ENCODE data around the gene HAO2.

HAO2 gene

DNA sequence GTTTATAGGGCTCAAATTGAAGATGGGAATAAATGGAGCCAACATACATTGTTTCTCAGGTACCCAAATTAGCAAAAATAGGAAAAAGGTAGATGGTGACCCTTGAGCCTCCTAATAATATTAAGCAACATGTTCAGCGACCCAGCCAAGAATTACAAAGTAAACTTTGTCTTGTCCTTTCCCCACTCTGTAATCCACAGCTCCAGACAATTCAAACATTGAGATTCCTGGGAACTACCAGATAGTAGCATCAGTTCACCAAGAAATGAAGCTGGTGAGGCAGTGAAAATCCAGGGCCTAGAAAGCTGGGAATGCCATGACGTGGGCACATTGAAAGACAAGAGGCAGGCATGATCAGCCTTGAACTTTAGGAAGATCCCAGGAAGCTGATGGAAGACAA lies 11.7 kb downstream of the HAO2 start:
- Histone ChIP-seq H3K4me3 (ENCODE audit: low read depth, low read length) (no peak overlapping the region), H3K36me3 (ENCODE audit: control insufficient read depth, insufficient read depth, low read length) (no peaks in the 10 kb centered on the region), H3K9me3 (ENCODE audit: control insufficient read depth, insufficient read depth, low read length) (no peaks in the 10 kb centered on the region), H3K9ac (ENCODE audit: low read depth, low read length) (no peak overlapping the region), H3K4me1 (ENCODE audit: control insufficient read depth, insufficient read depth, low read length) (no peaks in the 10 kb centered on the region), H3K27me3 (ENCODE audit: control insufficient read depth, insufficient read depth, low read length) (no peaks in the 10 kb centered on the region), H3K27ac (ENCODE audit: low read depth, low read length) (no peak overlapping the region)

DNA sequence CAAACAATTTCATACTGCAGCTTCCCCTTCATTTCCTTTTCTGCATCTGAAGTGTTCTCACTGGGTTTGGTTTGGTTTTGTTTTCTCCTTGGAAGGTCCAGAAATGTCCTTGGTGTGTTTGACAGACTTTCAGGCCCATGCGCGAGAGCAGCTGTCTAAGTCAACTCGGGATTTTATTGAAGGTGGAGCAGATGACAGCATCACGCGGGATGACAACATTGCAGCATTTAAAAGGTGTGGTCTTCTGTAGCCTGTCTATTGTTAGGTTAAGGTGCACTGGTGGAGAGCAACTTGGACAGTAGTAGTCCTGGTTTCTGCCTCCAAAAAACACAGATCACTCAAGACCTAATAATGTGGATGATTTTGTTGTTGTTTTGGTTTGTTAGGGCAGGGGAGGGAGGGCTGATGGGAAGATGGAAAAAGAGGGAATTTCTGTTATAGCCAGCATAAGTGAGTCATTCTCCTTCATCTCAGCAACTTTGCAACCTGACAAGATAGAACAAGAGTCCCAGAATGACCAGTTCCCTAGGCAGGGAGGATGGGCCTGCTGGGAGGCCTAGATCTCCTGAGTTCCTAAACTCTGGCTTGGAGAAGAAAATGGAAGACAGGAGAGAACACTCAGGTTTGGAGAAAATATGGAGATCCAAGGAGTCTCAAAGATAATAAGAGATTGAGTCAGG lies 12.5 kb downstream of the HAO2 start:
- no peak overlapping the region for H3K27ac ChIP-seq (ENCODE audit: low read depth, low read length)
- no peaks in the 10 kb centered on the region for H3K36me3 ChIP-seq (ENCODE audit: control insufficient read depth, insufficient read depth, low read length)
- no peaks in the 10 kb centered on the region for H3K27me3 ChIP-seq (ENCODE audit: control insufficient read depth, insufficient read depth, low read length)
- H3K9ac ChIP-seq (ENCODE audit: low read depth, low read length): no peak overlapping the region
- no peaks in the 10 kb centered on the region for H3K9me3 ChIP-seq (ENCODE audit: control insufficient read depth, insufficient read depth, low read length)
- no peaks in the 10 kb centered on the region for H3K4me1 ChIP-seq (ENCODE audit: control insufficient read depth, insufficient read depth, low read length)
- no peak overlapping the region for H3K4me3 ChIP-seq (ENCODE audit: low read depth, low read length)

DNA sequence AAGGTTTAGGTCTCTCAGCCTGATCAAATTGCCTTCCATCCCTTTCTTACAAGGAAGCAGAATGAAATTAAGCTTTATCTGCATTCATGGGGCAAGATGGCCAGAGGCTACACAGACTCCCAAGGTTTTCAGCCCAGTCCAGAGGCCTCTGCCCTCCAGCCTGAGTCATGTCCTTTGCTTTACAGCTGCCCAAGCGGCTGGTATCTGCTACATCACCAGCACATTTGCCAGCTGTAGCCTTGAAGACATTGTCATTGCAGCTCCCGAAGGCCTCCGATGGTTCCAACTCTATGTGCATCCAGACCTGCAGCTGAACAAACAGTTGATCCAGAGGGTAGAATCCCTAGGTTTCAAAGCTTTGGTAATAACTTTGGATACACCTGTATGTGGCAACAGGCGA lies 16.0 kb downstream of the HAO2 start:
- H3K9me3 ChIP-seq (ENCODE audit: control insufficient read depth, insufficient read depth, low read length): no peaks in the 10 kb centered on the region
- no peaks in the 10 kb centered on the region for H3K27me3 ChIP-seq (ENCODE audit: control insufficient read depth, insufficient read depth, low read length)
- H3K27ac ChIP-seq (ENCODE audit: low read depth, low read length): no peak overlapping the region
- no peak overlapping the region for H3K9ac ChIP-seq (ENCODE audit: low read depth, low read length)
- no peaks in the 10 kb centered on the region for H3K36me3 ChIP-seq (ENCODE audit: control insufficient read depth, insufficient read depth, low read length)
- H3K4me1 ChIP-seq (ENCODE audit: control insufficient read depth, insufficient read depth, low read length): peaks cover 14% of the 10 kb centered on the region
- no peak overlapping the region for H3K4me3 ChIP-seq (ENCODE audit: low read depth, low read length)

DNA sequence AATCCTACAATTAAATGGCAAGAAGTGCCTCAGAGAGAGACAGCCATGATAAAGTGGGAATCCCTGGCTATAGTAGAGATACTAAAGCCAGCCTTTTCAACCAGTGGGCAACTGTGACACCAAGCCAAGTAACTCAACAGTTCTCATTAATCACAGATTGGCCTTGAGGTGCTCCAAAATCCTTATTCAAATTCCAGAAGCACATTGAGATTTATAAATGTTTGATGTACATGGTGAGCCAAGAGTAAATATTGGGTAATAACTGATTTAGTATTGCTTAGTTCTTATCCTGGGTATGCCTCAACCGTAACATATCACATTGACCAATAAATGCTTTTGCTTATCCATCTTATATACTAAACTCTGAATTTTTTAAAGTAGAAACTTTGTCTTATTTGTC lies 17.1 kb downstream of the HAO2 start:
- no peaks in the 10 kb centered on the region for H3K9me3 ChIP-seq (ENCODE audit: control insufficient read depth, insufficient read depth, low read length)
- no peak overlapping the region for H3K27ac ChIP-seq (ENCODE audit: low read depth, low read length)
- H3K4me1 ChIP-seq (ENCODE audit: control insufficient read depth, insufficient read depth, low read length): peaks cover 14% of the 10 kb centered on the region
- H3K4me3 ChIP-seq (ENCODE audit: low read depth, low read length): no peak overlapping the region
- no peaks in the 10 kb centered on the region for H3K36me3 ChIP-seq (ENCODE audit: control insufficient read depth, insufficient read depth, low read length)
- no peak overlapping the region for H3K9ac ChIP-seq (ENCODE audit: low read depth, low read length)
- H3K27me3 ChIP-seq (ENCODE audit: control insufficient read depth, insufficient read depth, low read length): no peaks in the 10 kb centered on the region

DNA sequence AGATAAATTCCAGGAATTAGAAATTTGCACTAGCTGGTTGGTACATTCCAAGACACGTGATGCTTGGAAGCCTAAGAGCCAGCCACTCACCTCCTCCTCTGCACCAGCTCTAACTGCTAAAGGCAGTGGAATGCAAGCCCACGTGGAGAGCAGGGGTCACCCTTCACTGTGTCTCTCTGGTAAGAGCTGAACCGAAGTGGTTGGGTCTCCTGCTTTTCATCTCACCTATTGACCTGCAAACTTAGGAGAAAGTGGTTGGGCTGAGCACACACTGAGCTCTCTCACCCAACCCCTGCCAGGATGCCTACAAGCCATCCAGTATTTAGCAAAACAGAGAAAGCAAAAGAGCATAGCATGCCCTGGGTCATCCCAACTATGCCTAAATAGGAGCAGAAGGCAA lies 19.3 kb downstream of the HAO2 start:
- H3K9ac ChIP-seq (ENCODE audit: low read depth, low read length): no peak overlapping the region
- no peak overlapping the region for H3K4me3 ChIP-seq (ENCODE audit: low read depth, low read length)
- H3K36me3 ChIP-seq (ENCODE audit: control insufficient read depth, insufficient read depth, low read length): no peaks in the 10 kb centered on the region
- H3K9me3 ChIP-seq (ENCODE audit: control insufficient read depth, insufficient read depth, low read length): no peaks in the 10 kb centered on the region
- no peak overlapping the region for H3K27ac ChIP-seq (ENCODE audit: low read depth, low read length)
- H3K4me1 ChIP-seq (ENCODE audit: control insufficient read depth, insufficient read depth, low read length): peaks cover 14% of the 10 kb centered on the region
- no peaks in the 10 kb centered on the region for H3K27me3 ChIP-seq (ENCODE audit: control insufficient read depth, insufficient read depth, low read length)

DNA sequence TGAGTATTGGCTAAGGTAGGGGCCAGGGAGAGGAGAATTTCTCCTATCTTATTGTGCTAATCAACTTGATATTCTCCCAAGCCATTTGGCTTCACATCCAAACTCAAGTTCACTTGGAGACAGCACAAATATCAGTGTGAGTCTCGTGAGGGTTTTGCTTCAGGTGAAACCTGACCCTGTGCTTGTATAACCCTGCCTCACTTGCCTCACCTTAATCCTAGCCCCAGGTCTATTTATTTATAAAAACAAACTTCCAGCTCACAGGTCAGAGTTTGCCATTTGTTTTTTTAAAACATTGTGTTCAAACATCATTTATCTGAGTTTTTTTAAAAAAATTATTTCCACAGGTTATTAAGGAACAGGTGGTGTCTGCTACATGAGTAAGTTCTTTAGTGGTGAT lies 19.9 kb downstream of the HAO2 start:
- no peaks in the 10 kb centered on the region for H3K9me3 ChIP-seq (ENCODE audit: control insufficient read depth, insufficient read depth, low read length)
- H3K9ac ChIP-seq (ENCODE audit: low read depth, low read length): no peak overlapping the region
- H3K27me3 ChIP-seq (ENCODE audit: control insufficient read depth, insufficient read depth, low read length): no peaks in the 10 kb centered on the region
- no peak overlapping the region for H3K27ac ChIP-seq (ENCODE audit: low read depth, low read length)
- H3K36me3 ChIP-seq (ENCODE audit: control insufficient read depth, insufficient read depth, low read length): no peaks in the 10 kb centered on the region
- peaks cover 14% of the 10 kb centered on the region for H3K4me1 ChIP-seq (ENCODE audit: control insufficient read depth, insufficient read depth, low read length)
- no peak overlapping the region for H3K4me3 ChIP-seq (ENCODE audit: low read depth, low read length)

DNA sequence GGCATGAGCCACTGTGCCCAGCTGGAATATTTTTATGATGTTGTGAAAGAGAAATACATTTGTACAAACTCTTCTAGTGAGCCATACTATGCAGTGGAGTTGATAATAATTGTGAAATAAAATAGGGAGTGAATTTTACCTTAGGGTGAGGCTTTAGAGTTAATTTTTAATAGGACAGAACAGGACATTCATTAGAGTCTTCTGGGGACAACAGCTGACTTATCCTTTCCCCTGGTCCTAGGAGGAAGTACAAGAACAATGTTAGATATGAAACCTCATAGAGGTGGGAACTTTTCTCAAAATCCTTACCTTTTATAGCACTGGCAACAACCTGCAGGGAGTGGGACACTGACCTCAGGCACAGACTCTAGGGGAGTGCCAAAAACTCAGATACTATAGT lies 21.9 kb downstream of the HAO2 start:
- no peaks in the 10 kb centered on the region for H3K9me3 ChIP-seq (ENCODE audit: control insufficient read depth, insufficient read depth, low read length)
- H3K9ac ChIP-seq (ENCODE audit: low read depth, low read length): no peak overlapping the region
- no peak overlapping the region for H3K4me3 ChIP-seq (ENCODE audit: low read depth, low read length)
- no peaks in the 10 kb centered on the region for H3K27me3 ChIP-seq (ENCODE audit: control insufficient read depth, insufficient read depth, low read length)
- no peaks in the 10 kb centered on the region for H3K36me3 ChIP-seq (ENCODE audit: control insufficient read depth, insufficient read depth, low read length)
- H3K27ac ChIP-seq (ENCODE audit: low read depth, low read length): no peak overlapping the region
- H3K4me1 ChIP-seq (ENCODE audit: control insufficient read depth, insufficient read depth, low read length): peaks cover 14% of the 10 kb centered on the region

DNA sequence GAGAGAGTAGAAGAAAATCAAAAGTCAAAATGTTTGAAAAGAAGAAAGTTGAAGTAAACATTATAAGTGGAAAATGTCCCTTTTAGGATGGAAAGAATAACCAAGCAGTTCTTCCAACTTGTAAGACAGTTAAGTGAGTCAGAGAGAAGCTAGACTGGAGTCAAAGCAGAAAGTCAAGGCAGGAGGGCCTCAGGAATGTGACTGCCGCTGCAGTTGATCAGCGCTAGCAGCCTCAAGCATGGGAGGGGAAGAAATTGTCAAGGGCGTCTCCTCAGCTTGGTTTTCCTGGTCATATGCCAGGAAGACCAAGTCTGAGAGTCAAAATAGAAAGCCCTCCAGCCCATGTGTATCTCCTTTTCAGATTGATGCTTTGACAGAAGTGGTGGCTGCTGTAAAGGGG lies 23.2 kb downstream of the HAO2 start:
- Histone ChIP-seq H3K36me3 (ENCODE audit: control insufficient read depth, insufficient read depth, low read length) (no peaks in the 10 kb centered on the region), H3K27me3 (ENCODE audit: control insufficient read depth, insufficient read depth, low read length) (no peaks in the 10 kb centered on the region), H3K4me1 (ENCODE audit: control insufficient read depth, insufficient read depth, low read length) (peaks cover 14% of the 10 kb centered on the region), H3K4me3 (ENCODE audit: low read depth, low read length) (no peak overlapping the region), H3K9ac (ENCODE audit: low read depth, low read length) (no peak overlapping the region), H3K27ac (ENCODE audit: low read depth, low read length) (no peak overlapping the region), H3K9me3 (ENCODE audit: control insufficient read depth, insufficient read depth, low read length) (no peaks in the 10 kb centered on the region)

DNA sequence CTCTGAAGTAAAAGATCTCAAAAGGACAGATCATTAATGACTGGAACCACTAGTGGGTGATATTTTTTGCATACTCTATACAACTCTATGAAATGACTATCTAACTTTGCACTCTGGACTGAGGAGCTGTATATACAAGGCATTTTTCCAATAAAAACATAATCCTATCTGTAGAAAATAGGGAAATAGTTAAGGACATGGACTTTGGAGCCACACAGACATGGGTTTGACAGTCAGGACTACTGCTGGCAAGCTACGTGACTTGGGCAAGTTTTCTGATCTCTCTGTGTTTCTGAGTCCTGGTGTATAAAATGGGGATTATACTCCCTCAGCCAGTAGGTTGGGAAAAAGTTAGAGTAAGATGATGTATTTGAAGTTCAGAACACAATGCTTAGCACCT lies 25.5 kb downstream of the HAO2 start:
- Histone ChIP-seq H3K4me3 (ENCODE audit: low read depth, low read length) (no peak overlapping the region), H3K9me3 (ENCODE audit: control insufficient read depth, insufficient read depth, low read length) (no peaks in the 10 kb centered on the region), H3K4me1 (ENCODE audit: control insufficient read depth, insufficient read depth, low read length) (no peaks in the 10 kb centered on the region), H3K36me3 (ENCODE audit: control insufficient read depth, insufficient read depth, low read length) (no peaks in the 10 kb centered on the region), H3K27ac (ENCODE audit: low read depth, low read length) (no peak overlapping the region), H3K27me3 (ENCODE audit: control insufficient read depth, insufficient read depth, low read length) (no peaks in the 10 kb centered on the region), H3K9ac (ENCODE audit: low read depth, low read length) (no peak overlapping the region)

DNA sequence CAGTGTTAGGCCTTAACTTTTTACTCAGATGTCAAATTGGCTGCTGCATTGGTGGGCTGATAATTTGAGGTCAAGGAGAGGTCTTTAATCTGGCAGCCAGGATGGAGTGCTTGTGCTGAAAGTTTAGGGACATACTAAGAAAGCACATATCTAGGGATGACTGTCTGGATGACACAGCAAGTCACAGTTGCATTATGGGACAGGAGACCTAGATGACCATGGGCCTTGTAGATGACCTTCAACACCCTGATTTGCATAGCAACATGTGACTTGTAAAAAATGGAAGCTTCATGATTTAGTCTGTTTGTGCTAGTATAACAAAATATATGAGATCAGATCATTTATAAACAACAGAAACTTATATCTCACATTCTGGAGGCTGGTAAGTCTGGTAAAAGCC lies 28.4 kb downstream of the HAO2 start:
- Histone ChIP-seq H3K4me1 (ENCODE audit: control insufficient read depth, insufficient read depth, low read length) (no peaks in the 10 kb centered on the region), H3K4me3 (ENCODE audit: low read depth, low read length) (no peak overlapping the region), H3K9me3 (ENCODE audit: control insufficient read depth, insufficient read depth, low read length) (no peaks in the 10 kb centered on the region), H3K27me3 (ENCODE audit: control insufficient read depth, insufficient read depth, low read length) (no peaks in the 10 kb centered on the region), H3K9ac (ENCODE audit: low read depth, low read length) (no peak overlapping the region), H3K27ac (ENCODE audit: low read depth, low read length) (no peak overlapping the region), H3K36me3 (ENCODE audit: control insufficient read depth, insufficient read depth, low read length) (no peaks in the 10 kb centered on the region)

DNA sequence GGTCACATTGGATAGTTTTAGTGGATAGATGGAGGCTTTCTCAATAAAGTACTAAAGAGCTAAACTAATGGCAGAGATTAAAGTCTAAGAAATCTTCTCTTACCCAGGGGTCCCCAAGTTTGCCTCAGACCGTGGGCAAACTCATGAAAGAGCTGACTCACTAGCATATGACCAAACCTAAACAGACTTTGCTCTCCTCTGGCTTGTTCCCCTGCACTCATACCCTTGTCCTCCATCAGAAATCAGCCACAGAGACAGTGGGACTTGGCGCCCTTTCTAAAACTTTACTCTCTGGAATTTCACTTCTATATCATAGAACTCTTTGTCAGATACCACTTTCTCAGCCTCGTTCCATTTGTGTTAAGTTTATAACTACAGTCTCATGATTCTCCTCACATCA lies 29.4 kb downstream of the HAO2 start:
- Histone ChIP-seq H3K4me1 (ENCODE audit: control insufficient read depth, insufficient read depth, low read length) (no peaks in the 10 kb centered on the region), H3K4me3 (ENCODE audit: low read depth, low read length) (no peak overlapping the region)

DNA sequence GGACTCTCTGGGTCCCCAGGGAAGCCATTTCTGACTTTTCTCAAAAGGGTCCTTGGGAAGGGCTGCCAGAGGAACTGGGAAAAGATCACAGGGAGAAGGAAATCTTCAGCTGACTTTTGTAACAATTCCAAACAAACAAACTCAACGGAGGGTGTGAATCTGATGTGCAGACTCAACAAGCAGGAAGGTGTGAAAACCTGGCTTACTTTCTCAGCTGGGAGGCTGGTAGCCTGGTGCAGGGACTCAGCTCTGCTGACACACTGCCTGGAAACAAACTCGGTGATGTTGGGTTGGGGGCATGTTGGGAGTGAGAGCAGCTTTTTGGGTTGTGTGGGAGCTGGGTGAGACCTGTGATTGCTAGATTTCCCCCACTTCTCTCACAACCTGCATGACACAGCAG lies 36.2 kb downstream of the HAO2 start:
- Histone ChIP-seq H3K9me3 (ENCODE audit: control insufficient read depth, insufficient read depth, low read length) (no peaks in the 10 kb centered on the region), H3K4me1 (ENCODE audit: control insufficient read depth, insufficient read depth, low read length) (no peaks in the 10 kb centered on the region), H3K9ac (ENCODE audit: low read depth, low read length) (no peak overlapping the region), H3K36me3 (ENCODE audit: control insufficient read depth, insufficient read depth, low read length) (no peaks in the 10 kb centered on the region), H3K27ac (ENCODE audit: low read depth, low read length) (no peak overlapping the region), H3K4me3 (ENCODE audit: low read depth, low read length) (no peak overlapping the region), H3K27me3 (ENCODE audit: control insufficient read depth, insufficient read depth, low read length) (no peaks in the 10 kb centered on the region)

More for the DNA sequence above, 29.4 kb downstream of the HAO2 start:
- Histone ChIP-seq H3K27ac (ENCODE audit: low read depth, low read length) (no peak overlapping the region), H3K9ac (ENCODE audit: low read depth, low read length) (no peak overlapping the region), H3K27me3 (ENCODE audit: control insufficient read depth, insufficient read depth, low read length) (no peaks in the 10 kb centered on the region), H3K36me3 (ENCODE audit: control insufficient read depth, insufficient read depth, low read length) (no peaks in the 10 kb centered on the region), H3K9me3 (ENCODE audit: control insufficient read depth, insufficient read depth, low read length) (no peaks in the 10 kb centered on the region)

Measured in HUES48 (cell line).